IPS-20b (cell line): ENCODE results near the gene GAST.

Source experiments
- H3K27ac ChIP-seq: one replicate; pipeline ENCODE4 v1.5.1; 2013; ENCODE audit warnings: low read length
- H3K27me3 ChIP-seq: 2 replicates; pipeline ENCODE4 v1.6.1; 2013; ENCODE audit warnings: mild to moderate bottlenecking, low read length, inconsistent platforms; ENCODE audit not compliant: insufficient read depth
- H3K36me3 ChIP-seq: 2 replicates; pipeline ENCODE4 v1.6.1; 2013; ENCODE audit warnings: low read depth, mild to moderate bottlenecking, inconsistent platforms, low read length, moderate library complexity; ENCODE audit not compliant: insufficient read depth
- H3K4me1 ChIP-seq: 2 replicates; pipeline ENCODE4 v1.6.1; 2013; ENCODE audit warnings: mild to moderate bottlenecking, control low read depth, inconsistent platforms, low read length, moderate library complexity; ENCODE audit not compliant: insufficient read depth
- H3K4me3 ChIP-seq: 2 replicates; pipeline ENCODE4 v1.5.1; 2013; ENCODE audit warnings: mild to moderate bottlenecking, low read length, inconsistent platforms
- H3K9ac ChIP-seq: 2 replicates; pipeline ENCODE4 v1.6.1; 2013; ENCODE audit warnings: low read depth, mild to moderate bottlenecking, inconsistent platforms, low read length, moderate library complexity
- H3K9me3 ChIP-seq: 2 replicates; pipeline ENCODE4 v1.6.1; 2013; ENCODE audit warnings: mild to moderate bottlenecking, low read depth, low read length, inconsistent platforms; ENCODE audit not compliant: insufficient read depth

GAST gene

GRCh38 chr17:41738077-41738800, 26.1 kb downstream of the GAST start:
- H3K9ac ChIP-seq: peak overlapping the region; percentile 79
- H3K36me3 ChIP-seq: no peaks in the 10 kb centered on the region
- no peaks in the 10 kb centered on the region for H3K9me3 ChIP-seq
- peak overlapping the region; percentile 59 for H3K27ac ChIP-seq
- H3K4me3 ChIP-seq: no peak overlapping the region
- peaks cover 47% of the 10 kb centered on the region for H3K27me3 ChIP-seq
- H3K4me1 ChIP-seq: peaks cover 5% of the 10 kb centered on the region

GRCh38 chr17:41738801-41739112, 26.6 kb downstream of the GAST start:
- Histone ChIP-seq H3K4me1 (peaks cover 5% of the 10 kb centered on the region), H3K36me3 (no peaks in the 10 kb centered on the region), H3K9me3 (no peaks in the 10 kb centered on the region), H3K27me3 (peaks cover 42% of the 10 kb centered on the region), H3K27ac (peak overlapping the region; percentile 59), H3K9ac (peak overlapping the region; percentile 79; the same call in 1 of the 2 replicates), H3K4me3 (no peak overlapping the region)

GRCh38 chr17:41739661-41740352, 27.7 kb downstream of the GAST start:
- no peak overlapping the region for H3K9ac ChIP-seq
- no peak overlapping the region for H3K4me3 ChIP-seq
- no peak overlapping the region for H3K27ac ChIP-seq

GRCh38 chr17:41740506-41740905, 28.4 kb downstream of the GAST start:
- H3K4me1 ChIP-seq: peaks cover 5% of the 10 kb centered on the region
- no peak overlapping the region for H3K9ac ChIP-seq
- H3K36me3 ChIP-seq: no peaks in the 10 kb centered on the region
- no peaks in the 10 kb centered on the region for H3K9me3 ChIP-seq
- no peak overlapping the region for H3K4me3 ChIP-seq
- peaks cover 24% of the 10 kb centered on the region for H3K27me3 ChIP-seq
- H3K27ac ChIP-seq: no peak overlapping the region

More at GRCh38 chr17:41739661-41740352, 27.7 kb downstream of the GAST start:
- Histone ChIP-seq H3K4me1 (peaks cover 5% of the 10 kb centered on the region), H3K36me3 (no peaks in the 10 kb centered on the region), H3K9me3 (no peaks in the 10 kb centered on the region), H3K27me3 (peaks cover 31% of the 10 kb centered on the region)

GRCh38 chr17:41741709-41742108, 29.6 kb downstream of the GAST start:
- Histone ChIP-seq H3K27me3 (peaks cover 12% of the 10 kb centered on the region), H3K27ac (no peak overlapping the region), H3K4me3 (no peak overlapping the region), H3K4me1 (peaks cover 5% of the 10 kb centered on the region), H3K9me3 (no peaks in the 10 kb centered on the region), H3K36me3 (no peaks in the 10 kb centered on the region), H3K9ac (no peak overlapping the region)

- Histone ChIP-seq H3K4me1 (no peaks in the 10 kb centered on the region), H3K27ac (no peak overlapping the region), H3K9ac (no peak overlapping the region), H3K4me3 (no peak overlapping the region), H3K36me3 (no peaks in the 10 kb centered on the region), H3K9me3 (no peaks in the 10 kb centered on the region), H3K27me3 (no peaks in the 10 kb centered on the region)
Observed at GRCh38 chr17:41748275-41748674, 36.1 kb downstream of the GAST start.

- H3K27ac ChIP-seq: no peak overlapping the region
- no peak overlapping the region for H3K4me3 ChIP-seq
- H3K36me3 ChIP-seq: peaks cover 24% of the 10 kb centered on the region
- H3K9ac ChIP-seq: no peak overlapping the region
- H3K9me3 ChIP-seq: no peaks in the 10 kb centered on the region
- H3K4me1 ChIP-seq: no peaks in the 10 kb centered on the region
- H3K27me3 ChIP-seq: no peaks in the 10 kb centered on the region
Observed at GRCh38 chr17:41750862-41751261, 38.7 kb downstream of the GAST start.

- Histone ChIP-seq H3K27ac (no peak overlapping the region), H3K4me1 (no peaks in the 10 kb centered on the region), H3K27me3 (no peaks in the 10 kb centered on the region), H3K9ac (no peak overlapping the region), H3K4me3 (no peak overlapping the region), H3K9me3 (no peaks in the 10 kb centered on the region), H3K36me3 (peaks cover 28% of the 10 kb centered on the region)
Observed at GRCh38 chr17:41751288-41751687, 39.2 kb downstream of the GAST start.

- Histone ChIP-seq H3K4me1 (no peaks in the 10 kb centered on the region), H3K9ac (no peak overlapping the region), H3K27me3 (no peaks in the 10 kb centered on the region), H3K36me3 (peaks cover 49% of the 10 kb centered on the region), H3K4me3 (no peak overlapping the region), H3K27ac (no peak overlapping the region), H3K9me3 (no peaks in the 10 kb centered on the region)
Observed at GRCh38 chr17:41754066-41754465, 41.9 kb downstream of the GAST start.

- Histone ChIP-seq H3K36me3 (peaks cover 88% of the 10 kb centered on the region), H3K9ac (no peak overlapping the region)
Observed at GRCh38 chr17:41758601-41759000, 46.5 kb downstream of the GAST start.

GRCh38 chr17:41760878-41761277, 48.7 kb downstream of the GAST start:
- H3K4me1 ChIP-seq: no peaks in the 10 kb centered on the region
- no peaks in the 10 kb centered on the region for H3K27me3 ChIP-seq
- peaks cover 84% of the 10 kb centered on the region for H3K36me3 ChIP-seq
- H3K4me3 ChIP-seq: no peak overlapping the region
- no peak overlapping the region for H3K9ac ChIP-seq
- no peak overlapping the region for H3K27ac ChIP-seq
- no peaks in the 10 kb centered on the region for H3K9me3 ChIP-seq

More at GRCh38 chr17:41758601-41759000, 46.5 kb downstream of the GAST start:
- Histone ChIP-seq H3K27ac (no peak overlapping the region), H3K4me1 (no peaks in the 10 kb centered on the region), H3K9me3 (no peaks in the 10 kb centered on the region), H3K27me3 (no peaks in the 10 kb centered on the region), H3K4me3 (no peak overlapping the region)

GRCh38 chr17:41762391-41762790, 50.3 kb downstream of the GAST start:
- H3K27me3 ChIP-seq: no peaks in the 10 kb centered on the region
- no peak overlapping the region for H3K9ac ChIP-seq
- H3K27ac ChIP-seq: no peak overlapping the region
- H3K36me3 ChIP-seq: peaks cover 89% of the 10 kb centered on the region
- no peak overlapping the region for H3K4me3 ChIP-seq
- H3K4me1 ChIP-seq: no peaks in the 10 kb centered on the region
- no peaks in the 10 kb centered on the region for H3K9me3 ChIP-seq
